ENCODE data around the gene AFF3.

Gene AFF3

DNA sequence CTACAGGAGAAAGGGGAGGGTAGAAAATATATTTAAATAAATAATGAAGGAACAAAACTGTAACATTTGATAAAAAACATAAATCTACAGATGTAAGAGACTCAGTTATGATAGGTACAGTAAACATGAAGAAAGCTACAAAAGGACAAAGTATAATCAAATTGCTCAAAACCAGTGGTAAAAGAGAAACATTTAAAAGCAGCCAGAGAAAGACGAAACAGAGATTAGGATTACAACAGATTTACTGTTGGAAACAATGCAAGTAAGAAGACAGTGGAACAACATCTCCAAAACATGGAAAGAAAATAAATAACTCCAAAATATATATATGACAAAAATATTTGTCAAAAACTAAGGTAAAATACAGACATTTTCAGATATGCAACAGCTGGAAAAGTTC is 344.9 kb downstream of the AFF3 start:
- Histone ChIP-seq H3K27ac (ENCODE audit: low read depth, low read length) (no peak overlapping the region), H2AFZ (ENCODE audit: low read length, unreplicated experiment) (no peak overlapping the region), H3K79me2 (ENCODE audit: control insufficient read depth, insufficient read depth, low read length, unreplicated experiment) (no peaks in the 10 kb centered on the region), H3K4me1 (ENCODE audit: control insufficient read depth, insufficient read depth, low read length, unreplicated experiment) (no peaks in the 10 kb centered on the region), H3K27me3 (ENCODE audit: insufficient read depth, low read length) (peaks cover 7% of the 10 kb centered on the region; the same call in 1 of the 2 replicates), H3K4me3 (ENCODE audit: low read depth, low read length) (no peak overlapping the region), H3K36me3 (ENCODE audit: insufficient read depth, low read length) (no peaks in the 10 kb centered on the region)

DNA sequence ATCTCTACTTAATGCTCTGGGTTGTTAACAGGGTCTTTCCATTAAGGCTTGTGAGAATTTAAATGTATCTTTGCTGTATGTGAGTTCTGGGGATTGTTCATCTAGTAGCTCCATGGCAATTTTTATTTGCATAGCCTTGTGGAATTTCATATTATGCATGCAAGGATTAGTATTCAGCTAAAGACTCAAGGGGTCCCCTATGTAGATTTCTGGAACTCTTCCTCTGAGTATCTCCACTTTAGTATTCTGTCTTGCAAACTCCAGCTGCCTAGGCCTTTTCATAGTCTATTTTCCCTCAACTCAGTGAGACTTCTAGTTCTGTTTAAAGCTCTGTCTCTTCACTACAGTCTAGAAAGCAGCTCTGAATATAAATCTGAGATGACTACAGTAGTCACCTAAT is 348.0 kb downstream of the AFF3 start:
- Histone ChIP-seq H3K79me2 (ENCODE audit: control insufficient read depth, insufficient read depth, low read length, unreplicated experiment) (no peaks in the 10 kb centered on the region), H3K4me1 (ENCODE audit: control insufficient read depth, insufficient read depth, low read length, unreplicated experiment) (no peaks in the 10 kb centered on the region), H3K27me3 (ENCODE audit: insufficient read depth, low read length) (peaks cover 7% of the 10 kb centered on the region; the same call in 1 of the 2 replicates), H3K36me3 (ENCODE audit: insufficient read depth, low read length) (no peaks in the 10 kb centered on the region), H3K4me3 (ENCODE audit: low read depth, low read length) (no peak overlapping the region), H3K27ac (ENCODE audit: low read depth, low read length) (no peak overlapping the region), H2AFZ (ENCODE audit: low read length, unreplicated experiment) (no peak overlapping the region)

DNA sequence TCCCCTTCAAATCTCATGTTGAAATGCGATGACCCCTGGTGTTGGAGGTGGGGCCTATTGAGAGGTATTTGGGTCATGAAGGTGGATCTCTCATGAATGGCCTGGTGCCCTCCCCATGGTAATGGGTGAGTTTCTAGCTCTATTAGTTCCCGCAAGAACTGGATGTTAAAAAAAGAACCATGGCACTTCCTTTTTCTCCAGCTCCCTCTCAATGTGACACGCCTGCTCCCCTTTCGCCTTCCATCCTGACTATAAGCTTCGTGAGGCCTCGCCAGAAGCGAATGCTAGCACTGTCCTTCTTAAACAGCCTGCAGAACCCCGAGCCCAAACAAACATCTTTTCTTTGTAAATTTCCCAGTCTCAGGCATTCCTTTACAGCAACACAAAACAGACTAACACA is 349.4 kb downstream of the AFF3 start:
- Histone ChIP-seq H3K79me2 (ENCODE audit: control insufficient read depth, insufficient read depth, low read length, unreplicated experiment) (no peaks in the 10 kb centered on the region), H3K27ac (ENCODE audit: low read depth, low read length) (no peak overlapping the region), H3K27me3 (ENCODE audit: insufficient read depth, low read length) (peaks cover 7% of the 10 kb centered on the region; the same call in 1 of the 2 replicates), H3K36me3 (ENCODE audit: insufficient read depth, low read length) (no peaks in the 10 kb centered on the region), H2AFZ (ENCODE audit: low read length, unreplicated experiment) (no peak overlapping the region), H3K4me3 (ENCODE audit: low read depth, low read length) (no peak overlapping the region), H3K4me1 (ENCODE audit: control insufficient read depth, insufficient read depth, low read length, unreplicated experiment) (no peaks in the 10 kb centered on the region)

DNA sequence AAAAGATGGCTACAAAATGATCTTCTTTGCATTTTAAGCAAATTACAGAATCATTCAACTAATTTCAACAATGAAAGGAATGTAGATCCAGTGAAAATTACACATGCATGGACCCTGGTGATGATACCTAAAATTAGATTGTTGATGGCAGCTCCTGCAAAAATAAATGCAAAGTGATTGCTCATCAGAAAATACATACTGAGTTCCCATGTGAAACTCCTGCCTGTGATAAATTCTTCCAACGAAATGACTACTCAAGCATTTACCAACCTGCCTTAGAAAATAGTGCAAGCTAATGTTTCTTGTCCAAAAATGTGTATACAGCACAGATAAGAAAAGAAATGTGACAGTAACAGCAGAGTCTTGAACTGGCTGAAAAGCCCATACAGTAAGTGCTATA is 352.5 kb downstream of the AFF3 start:
- H3K36me3 ChIP-seq (ENCODE audit: insufficient read depth, low read length): no peaks in the 10 kb centered on the region
- no peak overlapping the region for H3K27ac ChIP-seq (ENCODE audit: low read depth, low read length)
- no peak overlapping the region for H2AFZ ChIP-seq (ENCODE audit: low read length, unreplicated experiment)
- H3K79me2 ChIP-seq (ENCODE audit: control insufficient read depth, insufficient read depth, low read length, unreplicated experiment): no peaks in the 10 kb centered on the region
- no peak overlapping the region for H3K4me3 ChIP-seq (ENCODE audit: low read depth, low read length)
- no peaks in the 10 kb centered on the region for H3K4me1 ChIP-seq (ENCODE audit: control insufficient read depth, insufficient read depth, low read length, unreplicated experiment)
- 0 out of 2 replicates have a peak, but pooled peaks cover 7% of the 10 kb centered on the region for H3K27me3 ChIP-seq (ENCODE audit: insufficient read depth, low read length)

DNA sequence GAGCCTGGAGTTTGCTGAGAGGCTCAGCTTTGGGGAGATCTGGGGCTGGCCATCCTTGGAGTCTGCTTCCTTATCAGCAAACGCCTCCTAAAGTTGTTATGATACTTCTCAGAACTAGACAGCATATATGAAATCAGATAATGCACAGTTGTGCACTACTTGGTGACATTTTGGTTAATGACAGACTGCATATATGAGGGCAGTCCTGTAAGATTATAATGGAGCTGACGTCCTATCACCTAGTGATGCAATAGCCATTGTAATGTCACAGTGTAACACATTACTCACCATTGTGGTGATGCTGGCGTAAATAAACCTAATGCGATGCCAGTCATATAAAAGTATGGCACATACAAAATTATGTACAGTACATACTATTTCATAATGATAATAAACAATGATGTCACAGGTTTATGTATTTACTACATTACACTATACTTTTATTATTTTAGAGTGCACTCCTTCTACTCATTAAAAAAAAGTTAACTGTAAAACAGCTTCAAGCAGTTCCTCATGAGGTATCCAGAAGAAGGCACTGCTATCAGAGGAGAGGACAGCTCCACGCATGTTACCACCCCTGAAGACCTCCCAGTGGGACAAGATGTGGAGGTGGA is 354.5 kb downstream of the AFF3 start:
- Histone ChIP-seq H2AFZ (ENCODE audit: low read length, unreplicated experiment) (no peak overlapping the region), H3K4me3 (ENCODE audit: low read depth, low read length) (no peak overlapping the region), H3K4me1 (ENCODE audit: control insufficient read depth, insufficient read depth, low read length, unreplicated experiment) (no peaks in the 10 kb centered on the region), H3K27me3 (ENCODE audit: insufficient read depth, low read length) (no peaks in the 10 kb centered on the region; the same call in 1 of the 2 replicates), H3K36me3 (ENCODE audit: insufficient read depth, low read length) (no peaks in the 10 kb centered on the region), H3K27ac (ENCODE audit: low read depth, low read length) (no peak overlapping the region), H3K79me2 (ENCODE audit: control insufficient read depth, insufficient read depth, low read length, unreplicated experiment) (no peaks in the 10 kb centered on the region)

DNA sequence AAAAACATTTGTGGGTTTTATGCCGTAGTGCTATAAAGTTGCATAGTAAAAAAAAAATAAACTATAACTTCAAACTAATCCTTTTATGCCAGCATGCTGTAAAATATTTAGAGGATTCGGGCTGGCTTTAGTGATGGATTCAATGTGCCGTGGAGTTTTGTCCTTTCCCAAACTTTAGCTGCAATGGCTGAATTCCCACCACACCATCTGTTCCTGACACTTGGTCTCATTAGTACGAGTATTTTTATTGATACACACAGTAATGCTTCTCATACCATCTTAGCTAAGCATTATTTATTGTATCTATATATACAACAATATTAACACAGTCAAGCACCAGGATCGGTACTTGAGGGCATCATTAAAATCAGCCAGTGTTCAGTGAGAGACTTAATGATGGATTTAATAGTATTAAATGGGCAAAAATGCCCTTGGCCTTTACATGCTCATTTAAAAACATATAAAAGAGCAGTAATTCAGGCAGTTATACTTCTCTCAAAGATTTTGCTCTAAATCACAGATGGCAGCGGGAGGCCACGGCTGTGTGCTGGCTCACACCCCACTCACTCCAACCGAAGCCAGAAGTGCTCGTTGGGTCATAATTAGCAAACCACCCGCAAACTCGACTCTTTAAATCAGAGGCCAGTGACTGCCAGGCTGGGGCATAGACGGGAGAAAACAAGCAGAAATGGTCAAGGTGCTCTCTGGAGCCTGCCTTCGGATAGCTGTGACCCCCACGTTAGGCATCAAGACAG is 355.6 kb downstream of the AFF3 start:
- no peak overlapping the region for H3K27ac ChIP-seq (ENCODE audit: low read depth, low read length)
- no peak overlapping the region for H3K4me3 ChIP-seq (ENCODE audit: low read depth, low read length)
- no peak overlapping the region for H2AFZ ChIP-seq (ENCODE audit: low read length, unreplicated experiment)
- H3K36me3 ChIP-seq (ENCODE audit: insufficient read depth, low read length): no peaks in the 10 kb centered on the region
- no peaks in the 10 kb centered on the region; the same call in 1 of the 2 replicates for H3K27me3 ChIP-seq (ENCODE audit: insufficient read depth, low read length)
- H3K79me2 ChIP-seq (ENCODE audit: control insufficient read depth, insufficient read depth, low read length, unreplicated experiment): no peaks in the 10 kb centered on the region
- no peaks in the 10 kb centered on the region for H3K4me1 ChIP-seq (ENCODE audit: control insufficient read depth, insufficient read depth, low read length, unreplicated experiment)

DNA sequence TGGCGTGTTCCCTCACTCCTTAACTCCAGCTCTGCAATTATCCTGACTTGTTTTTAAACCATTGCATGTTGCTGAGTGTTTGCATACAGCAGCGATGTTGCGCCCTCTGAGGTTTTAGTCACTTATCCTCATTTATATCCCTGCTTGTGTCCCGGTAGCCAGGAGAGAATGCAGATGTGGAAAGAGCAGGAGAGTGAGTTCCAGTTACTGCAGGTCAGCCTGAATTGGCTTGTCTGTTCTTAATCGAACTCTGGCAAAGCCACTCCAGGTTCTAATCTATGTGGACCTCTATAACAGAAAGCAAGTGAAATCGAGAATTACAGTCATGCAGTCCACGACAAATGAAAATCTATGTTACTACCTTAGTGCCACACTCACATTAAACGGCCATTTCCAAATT is 357.4 kb downstream of the AFF3 start:
- Histone ChIP-seq H3K4me3 (ENCODE audit: low read depth, low read length) (no peak overlapping the region), H2AFZ (ENCODE audit: low read length, unreplicated experiment) (no peak overlapping the region), H3K4me1 (ENCODE audit: control insufficient read depth, insufficient read depth, low read length, unreplicated experiment) (no peaks in the 10 kb centered on the region), H3K36me3 (ENCODE audit: insufficient read depth, low read length) (no peaks in the 10 kb centered on the region), H3K27ac (ENCODE audit: low read depth, low read length) (no peak overlapping the region), H3K27me3 (ENCODE audit: insufficient read depth, low read length) (peaks cover 3% of the 10 kb centered on the region; the same call in 1 of the 2 replicates), H3K79me2 (ENCODE audit: control insufficient read depth, insufficient read depth, low read length, unreplicated experiment) (no peaks in the 10 kb centered on the region)

DNA sequence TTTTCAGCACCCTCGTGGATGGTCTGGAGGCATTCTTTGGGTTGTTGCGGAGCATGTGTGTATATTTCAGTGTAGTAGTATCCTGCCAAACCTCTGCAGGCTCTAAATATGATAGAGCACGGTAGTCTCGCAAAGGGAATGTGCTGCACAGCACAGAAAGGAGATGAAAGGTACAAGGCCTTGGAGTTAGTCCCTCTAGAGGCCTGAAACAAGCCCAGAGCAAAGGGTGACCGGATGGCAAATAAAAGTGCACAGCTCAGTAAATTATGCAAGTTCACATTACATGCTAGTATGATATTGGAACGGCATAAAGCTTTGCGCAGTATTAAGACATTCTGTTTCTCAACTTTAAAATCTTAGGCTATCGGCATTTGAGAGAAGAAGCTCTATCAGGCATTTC is 358.1 kb downstream of the AFF3 start:
- Histone ChIP-seq H2AFZ (ENCODE audit: low read length, unreplicated experiment) (no peak overlapping the region), H3K4me3 (ENCODE audit: low read depth, low read length) (no peak overlapping the region), H3K4me1 (ENCODE audit: control insufficient read depth, insufficient read depth, low read length, unreplicated experiment) (no peaks in the 10 kb centered on the region), H3K27me3 (ENCODE audit: insufficient read depth, low read length) (peaks cover 8% of the 10 kb centered on the region), H3K79me2 (ENCODE audit: control insufficient read depth, insufficient read depth, low read length, unreplicated experiment) (no peaks in the 10 kb centered on the region), H3K27ac (ENCODE audit: low read depth, low read length) (no peak overlapping the region), H3K36me3 (ENCODE audit: insufficient read depth, low read length) (no peaks in the 10 kb centered on the region)

DNA sequence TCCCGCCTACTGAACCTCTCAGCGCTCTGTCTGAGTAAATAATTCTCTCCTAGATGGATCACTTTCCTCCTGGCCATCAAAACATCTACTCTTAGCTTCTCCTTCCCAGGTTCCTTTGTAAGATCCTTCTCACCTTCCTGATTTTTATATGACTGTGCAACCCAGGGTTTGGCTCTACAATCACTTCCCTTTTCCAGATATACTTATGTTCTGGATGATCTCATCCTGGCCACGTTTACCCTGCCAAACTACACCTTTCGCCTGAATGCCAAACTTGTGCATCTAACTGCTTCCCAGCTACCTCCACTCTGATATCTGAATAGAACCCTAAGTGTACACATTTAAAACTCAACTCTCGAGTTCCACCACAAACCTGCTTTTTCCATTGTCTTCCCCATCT is 362.1 kb downstream of the AFF3 start:
- Histone ChIP-seq H3K27me3 (ENCODE audit: insufficient read depth, low read length) (peaks cover 17% of the 10 kb centered on the region), H3K4me1 (ENCODE audit: control insufficient read depth, insufficient read depth, low read length, unreplicated experiment) (no peaks in the 10 kb centered on the region), H3K4me3 (ENCODE audit: low read depth, low read length) (no peak overlapping the region), H3K27ac (ENCODE audit: low read depth, low read length) (no peak overlapping the region), H2AFZ (ENCODE audit: low read length, unreplicated experiment) (no peak overlapping the region), H3K36me3 (ENCODE audit: insufficient read depth, low read length) (no peaks in the 10 kb centered on the region), H3K79me2 (ENCODE audit: control insufficient read depth, insufficient read depth, low read length, unreplicated experiment) (no peaks in the 10 kb centered on the region)

DNA sequence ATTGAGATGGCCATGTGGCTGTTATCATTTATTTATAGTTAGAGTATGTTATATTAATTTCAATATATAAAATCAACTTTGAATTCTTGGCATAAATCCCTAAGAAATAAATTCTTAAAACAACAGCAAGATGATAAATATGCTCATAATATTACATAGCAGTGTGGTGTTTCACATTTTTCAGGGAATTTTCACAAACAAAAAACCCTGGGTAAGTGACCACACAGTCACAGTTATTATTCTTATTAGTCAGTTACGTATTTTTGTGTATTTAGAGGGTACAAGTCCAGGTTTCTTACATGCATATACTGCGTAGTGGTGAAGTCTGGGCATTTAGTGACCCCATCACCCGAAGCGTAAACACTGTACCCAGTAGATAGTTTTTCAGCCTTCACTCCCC is 363.1 kb downstream of the AFF3 start:
- no peak overlapping the region for H3K27ac ChIP-seq (ENCODE audit: low read depth, low read length)
- peaks cover 17% of the 10 kb centered on the region for H3K27me3 ChIP-seq (ENCODE audit: insufficient read depth, low read length)

More for the DNA sequence above, 363.1 kb downstream of the AFF3 start:
- no peaks in the 10 kb centered on the region for H3K36me3 ChIP-seq (ENCODE audit: insufficient read depth, low read length)
- H3K79me2 ChIP-seq (ENCODE audit: control insufficient read depth, insufficient read depth, low read length, unreplicated experiment): no peaks in the 10 kb centered on the region
- H3K4me3 ChIP-seq (ENCODE audit: low read depth, low read length): no peak overlapping the region
- no peak overlapping the region for H2AFZ ChIP-seq (ENCODE audit: low read length, unreplicated experiment)
- no peaks in the 10 kb centered on the region for H3K4me1 ChIP-seq (ENCODE audit: control insufficient read depth, insufficient read depth, low read length, unreplicated experiment)

Measured in ACC112 (cell line).